ENCODE measurements around the gene INSR.

Gene INSR

DNA sequence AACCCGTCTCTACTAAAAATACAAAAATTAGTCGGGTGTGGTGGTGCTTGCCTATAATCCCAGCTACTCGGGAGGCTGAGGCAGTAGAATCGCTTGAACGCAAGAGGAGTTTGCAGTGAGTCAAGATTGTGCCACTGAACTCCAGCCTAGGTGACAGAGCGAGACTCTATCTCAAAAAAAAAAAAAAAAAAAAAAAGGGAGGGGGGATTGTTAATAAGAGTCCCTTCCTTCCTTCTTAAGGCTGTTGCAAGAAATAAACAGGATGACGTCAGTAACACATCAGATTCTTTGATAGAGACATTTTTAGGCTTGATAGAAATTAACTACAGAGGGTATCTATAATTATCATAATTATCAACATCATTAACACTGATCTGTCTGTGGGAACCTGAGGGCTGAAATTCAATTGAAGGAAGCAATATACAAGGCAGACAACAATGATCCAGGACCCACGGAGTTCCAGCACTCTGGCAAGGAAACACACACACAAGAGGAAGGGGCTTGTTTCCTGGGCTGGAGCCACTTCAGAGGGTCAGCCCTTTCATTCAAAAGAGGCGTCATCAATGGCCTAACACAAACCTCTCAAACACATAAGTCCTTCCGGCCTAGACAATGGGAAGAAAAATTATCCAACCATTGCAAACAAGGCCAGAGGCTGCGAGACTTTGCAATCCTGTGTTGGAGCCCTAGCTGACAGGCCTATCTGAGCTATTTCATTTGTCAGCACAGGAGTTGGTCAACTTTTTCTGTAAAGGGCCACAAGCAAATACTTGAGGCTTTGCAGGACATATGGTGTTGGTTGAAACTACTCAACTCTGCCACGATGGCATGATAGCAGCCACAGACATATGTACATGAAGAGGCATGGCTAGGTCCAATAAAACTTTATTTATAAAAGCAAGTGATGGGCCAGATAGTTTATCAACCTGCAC is 105.2 kb downstream of the INSR start:
- TF ChIP-seq, protein P1, sequence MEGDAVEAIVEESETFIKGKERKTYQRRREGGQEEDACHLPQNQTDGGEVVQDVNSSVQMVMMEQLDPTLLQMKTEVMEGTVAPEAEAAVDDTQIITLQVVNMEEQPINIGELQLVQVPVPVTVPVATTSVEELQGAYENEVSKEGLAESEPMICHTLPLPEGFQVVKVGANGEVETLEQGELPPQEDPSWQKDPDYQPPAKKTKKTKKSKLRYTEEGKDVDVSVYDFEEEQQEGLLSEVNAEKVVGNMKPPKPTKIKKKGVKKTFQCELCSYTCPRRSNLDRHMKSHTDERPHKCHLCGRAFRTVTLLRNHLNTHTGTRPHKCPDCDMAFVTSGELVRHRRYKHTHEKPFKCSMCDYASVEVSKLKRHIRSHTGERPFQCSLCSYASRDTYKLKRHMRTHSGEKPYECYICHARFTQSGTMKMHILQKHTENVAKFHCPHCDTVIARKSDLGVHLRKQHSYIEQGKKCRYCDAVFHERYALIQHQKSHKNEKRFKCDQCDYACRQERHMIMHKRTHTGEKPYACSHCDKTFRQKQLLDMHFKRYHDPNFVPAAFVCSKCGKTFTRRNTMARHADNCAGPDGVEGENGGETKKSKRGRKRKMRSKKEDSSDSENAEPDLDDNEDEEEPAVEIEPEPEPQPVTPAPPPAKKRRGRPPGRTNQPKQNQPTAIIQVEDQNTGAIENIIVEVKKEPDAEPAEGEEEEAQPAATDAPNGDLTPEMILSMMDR (IDR thresholded peaks at IDR 0.05; ENCODE audit: low read depth, low read length): no peak
- H3K4me3 ChIP-seq (ENCODE audit: low read depth, low read length): no peak overlapping the region

DNA sequence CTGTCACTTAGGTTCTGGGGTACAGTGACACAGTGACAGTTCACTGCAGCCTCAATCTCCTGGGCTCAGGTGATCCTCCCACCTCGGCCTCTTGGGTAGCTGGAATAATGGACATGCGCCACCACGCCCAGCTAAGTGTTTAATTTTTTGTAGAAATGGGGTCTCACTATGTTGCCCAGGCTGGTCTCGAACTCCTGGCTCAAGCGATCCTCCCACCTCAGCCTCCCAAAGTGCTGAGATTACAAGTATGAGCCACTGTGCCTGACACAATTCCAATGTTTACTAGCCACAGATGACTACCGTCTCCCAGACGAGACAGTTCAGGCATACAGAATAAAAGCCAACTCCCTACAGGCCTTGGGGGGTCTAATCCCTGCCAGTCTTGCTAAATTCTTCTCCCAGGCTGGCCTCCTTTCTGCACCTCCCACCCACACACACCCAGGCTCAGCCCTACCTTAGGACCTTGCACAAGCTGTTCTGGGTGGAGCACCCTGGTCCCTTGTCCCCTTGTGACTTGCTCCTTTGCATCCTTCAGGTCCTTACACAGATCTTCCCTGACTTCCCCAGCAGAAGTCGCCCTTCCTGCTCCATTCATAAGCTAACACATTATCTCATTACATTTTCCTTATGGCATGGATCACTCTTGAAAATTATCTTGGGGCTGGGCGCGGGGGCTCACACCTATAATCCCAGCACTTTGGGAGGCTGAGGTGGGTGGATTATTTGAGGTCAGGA is 106.4 kb downstream of the INSR start:
- no peak overlapping the region for H3K4me3 ChIP-seq (ENCODE audit: low read depth, low read length)
- TF ChIP-seq, protein P1 (IDR thresholded peaks at IDR 0.05; ENCODE audit: low read depth, low read length): no peak

DNA sequence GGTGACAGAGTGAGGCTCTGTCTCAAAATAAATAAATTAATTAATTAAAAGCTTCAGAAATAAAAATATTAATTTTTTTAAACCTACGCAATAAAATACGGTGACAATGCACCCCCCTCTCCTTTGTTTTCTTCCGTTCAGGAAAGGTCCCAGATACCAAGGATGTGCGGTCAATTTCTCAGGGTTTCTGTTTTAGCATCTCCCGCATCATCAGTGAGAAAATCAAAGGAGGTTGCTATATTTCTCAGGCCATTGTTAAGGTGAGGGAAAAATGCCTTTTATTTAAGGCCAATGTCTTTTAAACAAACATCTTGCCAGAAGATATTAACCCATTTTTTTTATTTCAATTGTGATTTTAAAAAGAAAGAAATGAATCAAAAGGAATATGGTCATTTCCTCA is 111.7 kb downstream of the INSR start:
- no peak overlapping the region for H3K4me3 ChIP-seq (ENCODE audit: low read depth, low read length)
- TF ChIP-seq, protein P1 (IDR thresholded peaks at IDR 0.05; ENCODE audit: low read depth, low read length): no peak

DNA sequence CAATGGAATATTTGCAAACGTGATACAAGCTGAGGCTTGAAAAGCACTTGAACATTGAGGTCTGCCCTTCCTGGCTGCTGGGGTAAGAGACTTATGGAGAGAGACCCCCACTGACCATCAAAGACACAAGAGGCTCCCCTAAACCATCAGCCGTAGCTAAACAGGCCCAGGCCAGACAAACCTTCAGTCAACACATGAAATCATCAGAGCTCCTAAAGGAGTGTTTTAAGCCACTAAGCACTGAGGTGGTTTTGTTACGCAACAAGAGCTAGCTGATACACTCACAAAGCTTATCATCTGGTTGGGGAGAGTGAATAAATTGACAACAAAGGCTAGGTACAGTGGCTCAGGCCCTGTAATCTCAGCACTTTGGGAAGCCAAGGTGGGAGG is 114.3 kb downstream of the INSR start:
- no peak overlapping the region for H3K4me3 ChIP-seq (ENCODE audit: low read depth, low read length)
- TF ChIP-seq, protein P1 (IDR thresholded peaks at IDR 0.05; ENCODE audit: low read depth, low read length): no peak

DNA sequence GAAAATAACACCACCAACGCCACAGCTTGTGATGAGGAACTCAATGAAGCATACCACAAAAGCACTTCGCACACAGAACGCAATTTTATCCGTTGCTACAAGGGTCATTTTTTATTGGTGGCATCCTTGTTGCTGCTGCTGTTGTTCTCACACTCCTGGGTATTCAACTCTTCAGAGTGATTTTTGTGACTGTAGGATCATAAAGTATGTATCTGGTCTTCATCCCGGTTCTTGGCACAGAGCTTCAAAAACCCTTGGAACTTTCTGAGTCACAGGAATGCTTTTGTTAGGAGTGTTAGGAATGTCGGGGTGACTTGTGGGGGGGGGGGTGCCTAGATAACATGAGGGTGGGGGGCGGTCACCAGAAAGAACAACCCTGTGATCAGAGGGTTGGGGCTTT is 116.3 kb downstream of the INSR start:
- TF ChIP-seq, protein P1 (IDR thresholded peaks at IDR 0.05; ENCODE audit: low read depth, low read length): no peak
- H3K4me3 ChIP-seq (ENCODE audit: low read depth, low read length): no peak overlapping the region

DNA sequence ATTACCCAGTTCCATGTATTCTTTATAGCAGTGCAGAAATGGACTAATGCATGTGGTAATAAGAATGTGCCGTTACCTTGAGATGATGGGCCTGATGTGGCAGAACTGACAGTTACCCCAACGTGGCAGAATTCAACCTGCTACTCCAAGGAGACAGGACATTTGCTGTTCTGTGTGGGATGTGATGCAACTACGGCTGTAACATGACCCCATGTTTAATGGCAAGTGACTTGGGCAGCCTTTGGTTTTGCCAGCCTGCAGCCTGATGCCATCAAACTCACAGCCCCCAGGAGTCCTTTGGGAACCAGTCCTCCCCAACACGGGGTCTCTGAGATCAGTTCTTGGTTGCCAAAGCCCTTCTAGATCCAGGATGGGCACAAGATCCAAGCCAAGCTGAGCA is 117.4 kb downstream of the INSR start:
- no peak overlapping the region for H3K4me3 ChIP-seq (ENCODE audit: low read depth, low read length)
- TF ChIP-seq, protein P1 (IDR thresholded peaks at IDR 0.05; ENCODE audit: low read depth, low read length): no peak

DNA sequence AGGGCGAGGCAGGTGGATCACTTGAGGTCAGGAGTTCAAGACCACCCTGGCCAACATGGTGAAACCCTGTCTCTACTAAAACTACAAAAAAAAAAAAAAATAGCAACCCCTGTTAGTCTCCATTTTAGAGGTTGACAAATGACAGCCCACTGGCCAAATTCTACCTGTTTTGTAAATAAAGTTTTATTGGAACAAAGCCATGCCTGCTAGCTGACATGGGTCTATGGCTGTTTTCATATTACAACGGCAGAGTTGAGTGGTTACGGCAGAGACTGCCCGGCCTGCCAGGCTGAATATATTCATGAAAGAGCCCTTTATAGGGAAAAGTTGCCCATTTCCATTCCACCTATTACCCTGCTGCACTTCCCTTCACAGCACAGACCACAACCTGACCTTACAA is 121.4 kb downstream of the INSR start:
- TF ChIP-seq, protein P1 (IDR thresholded peaks at IDR 0.05; ENCODE audit: low read depth, low read length): no peak
- H3K4me3 ChIP-seq (ENCODE audit: low read depth, low read length): no peak overlapping the region
